K562 (cell line): ENCODE data around the gene SCARB2. TPM values are rescaled to one million over a fixed set of nuclear protein-coding genes. Genes with fewer than 3 reads are reported as not detected.
A peak's percentile ranks its signal among the peaks of the same experiment; 100 is the strongest.

Experiments used
- CTBP1 ChIP-seq: fragments of 450-650 bp; IDR thresholded peaks from 2 replicates; pipeline ENCODE4 v1.6.1; 2016; ENCODE audit warnings: borderline replicate concordance
- HDGF ChIP-seq: fragments of 450-650 bp; IDR thresholded peaks from 2 replicates; pipeline ENCODE4 v1.6.1; 2016
- MTA3 ChIP-seq: fragments of 450-650 bp; formaldehyde crosslinking; IDR thresholded peaks from 2 replicates; pipeline ENCODE4 v1.6.1; 2017; ENCODE audit warnings: mild to moderate bottlenecking, borderline replicate concordance
- NR3C1 ChIP-seq: sonication (generic); formaldehyde crosslinking; IDR thresholded peaks from 2 replicates; pipeline ENCODE4 v1.8.1; 2022; ENCODE audit warnings: missing genetic modification reagents
- NRF1 ChIP-seq, 2 experiments: fragments of 450-650 bp; IDR thresholded peaks in 1 of 2; conservative IDR thresholded peaks in 1 of 2; 2 replicates each; pipeline ENCODE4 v1.6.1; 2014; ENCODE audit warnings: mild to moderate bottlenecking in 2 of 2
- POLR2AphosphoS2 ChIP-seq: IDR thresholded peaks from 2 replicates; pipeline ENCODE4 v1.6.1; 2012; ENCODE audit warnings: low read length, improper control_type of control experiment
- PTTG1 ChIP-seq: fragments of 450-650 bp; IDR thresholded peaks from 2 replicates; pipeline ENCODE4 v1.6.1; 2016; ENCODE audit warnings: low read depth, mild to moderate bottlenecking, missing genetic modification characterization, missing compliant biosample characterization
- RAD51 ChIP-seq: fragments of 450-650 bp; IDR thresholded peaks from 2 replicates; pipeline ENCODE4 v1.7.1; 2016; ENCODE audit warnings: low read depth, mild to moderate bottlenecking, borderline replicate concordance
- ZHX1 ChIP-seq: fragments of 150-350 bp; conservative IDR thresholded peaks from 2 replicates; pipeline ENCODE4 v1.6.1; 2014; ENCODE audit warnings: low read length
- ZNF12 ChIP-seq: sonication (generic); formaldehyde crosslinking; IDR thresholded peaks from 2 replicates; pipeline ENCODE4 v1.4.0; 2020; ENCODE audit warnings: mild to moderate bottlenecking, missing genetic modification reagents
- ZNF134 ChIP-seq: fragments of 250-450 bp; sonication (Bioruptor Pico); conservative IDR thresholded peaks from 2 replicates; pipeline ENCODE4 v1.4.0; 2020
- ZNF583 ChIP-seq: fragments of 250-450 bp; sonication (Bioruptor Pico); IDR thresholded peaks from 2 replicates; pipeline ENCODE4 v1.4.0; 2020
- ZNF75A ChIP-seq: fragments of 450-650 bp; formaldehyde crosslinking; IDR thresholded peaks from 2 replicates; pipeline ENCODE4 v1.4.0; 2020; ENCODE audit warnings: mild to moderate bottlenecking
- polyA plus RNA-seq, 8 experiments: library from polyadenylated mRNA; depleted of rRNA in 4 of 8; stranded (reverse) in 5 of 8; unstranded in 3 of 8; fragments of >200 nt; fragmentation: Nextera tagmentation in 2 of 8; fragmentation: Illumina TruSeq in 1 of 8; extraction: Ambion mirVana in 2 of 8; extraction: Trizol in 1 of 8; gene quantifications; 2 replicates each; pipeline versions ENCODE4 v1.2.1 to v1.2.3, GENCODE V29; 2011 to 2014; ENCODE audit warnings: inconsistent platforms in 1 of 8, missing spikeins in 1 of 8
- total RNA-seq, 7 experiments: library from RNA; depleted of rRNA in 6 of 7; stranded (reverse); fragments of >200 nt in 6 of 7; fragmentation: Illumina TruSeq in 2 of 7; extraction: Trizol in 2 of 7; gene quantifications; 2 replicates each; pipeline versions ENCODE4 v1.2.1 to v1.2.3, GENCODE V29; 2011 to 2021; ENCODE audit warnings: low replicate concordance in 1 of 7
- TF ChIP-seq, protein P1 (sequence below): fragments of 450-650 bp; IDR thresholded peaks from 2 replicates; pipeline ENCODE4 v1.6.1; 2016; ENCODE audit warnings: mild to moderate bottlenecking, moderate library complexity

Gene SCARB2
- total and polyA plus RNA-seq, 9 of the 15 experiments (the other 6 are each of a cell fraction or from before 2014, with no cell fraction given) = 6.1 to 25.8 (median 17.8) TPM

DNA sequence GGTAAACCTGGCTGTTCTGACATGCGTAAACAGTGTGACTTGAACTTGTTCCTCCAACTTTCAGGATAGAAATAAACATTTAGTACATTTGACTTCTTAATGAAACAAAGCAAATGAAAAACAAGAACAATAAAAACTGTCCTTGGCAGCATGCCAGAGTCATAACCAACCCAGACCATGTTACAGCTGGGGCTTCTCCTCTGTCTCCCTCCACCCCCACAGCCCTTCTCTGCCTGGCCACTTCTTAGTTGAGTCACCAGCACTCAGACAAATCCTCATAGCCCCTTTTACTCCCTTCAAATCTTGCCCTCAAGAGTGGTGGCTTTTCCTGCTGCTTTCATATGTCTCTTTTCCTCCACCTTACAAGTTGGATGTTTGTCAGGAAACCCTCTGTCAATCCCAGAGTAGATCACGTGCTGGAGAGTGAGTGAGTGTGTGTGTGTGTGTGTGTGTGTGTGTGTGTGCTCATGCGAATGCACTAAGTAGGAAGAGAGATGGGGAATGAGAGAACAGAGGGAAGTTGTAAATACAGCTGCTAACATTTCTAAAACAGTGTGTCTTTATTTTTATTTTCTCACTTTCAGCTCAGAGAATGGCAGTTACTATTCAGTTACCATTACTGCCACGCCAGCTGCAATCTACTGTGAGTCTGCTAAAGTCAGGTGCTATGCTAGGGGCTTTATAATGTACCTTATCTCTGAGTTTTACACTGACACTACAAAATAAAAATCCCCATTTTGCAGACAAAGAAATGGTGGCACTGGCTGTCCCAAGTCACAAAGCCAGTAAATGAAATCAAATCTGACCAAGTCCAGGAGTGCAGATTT is 15.0 kb downstream of the SCARB2 start (continued):
- no peak for TF ChIP-seq ZNF75A
- no peak for TF ChIP-seq ZNF583 (CRISPR knock-in tag)
- TF ChIP-seq POLR2AphosphoS2 = no peak
- TF ChIP-seq, protein P1, sequence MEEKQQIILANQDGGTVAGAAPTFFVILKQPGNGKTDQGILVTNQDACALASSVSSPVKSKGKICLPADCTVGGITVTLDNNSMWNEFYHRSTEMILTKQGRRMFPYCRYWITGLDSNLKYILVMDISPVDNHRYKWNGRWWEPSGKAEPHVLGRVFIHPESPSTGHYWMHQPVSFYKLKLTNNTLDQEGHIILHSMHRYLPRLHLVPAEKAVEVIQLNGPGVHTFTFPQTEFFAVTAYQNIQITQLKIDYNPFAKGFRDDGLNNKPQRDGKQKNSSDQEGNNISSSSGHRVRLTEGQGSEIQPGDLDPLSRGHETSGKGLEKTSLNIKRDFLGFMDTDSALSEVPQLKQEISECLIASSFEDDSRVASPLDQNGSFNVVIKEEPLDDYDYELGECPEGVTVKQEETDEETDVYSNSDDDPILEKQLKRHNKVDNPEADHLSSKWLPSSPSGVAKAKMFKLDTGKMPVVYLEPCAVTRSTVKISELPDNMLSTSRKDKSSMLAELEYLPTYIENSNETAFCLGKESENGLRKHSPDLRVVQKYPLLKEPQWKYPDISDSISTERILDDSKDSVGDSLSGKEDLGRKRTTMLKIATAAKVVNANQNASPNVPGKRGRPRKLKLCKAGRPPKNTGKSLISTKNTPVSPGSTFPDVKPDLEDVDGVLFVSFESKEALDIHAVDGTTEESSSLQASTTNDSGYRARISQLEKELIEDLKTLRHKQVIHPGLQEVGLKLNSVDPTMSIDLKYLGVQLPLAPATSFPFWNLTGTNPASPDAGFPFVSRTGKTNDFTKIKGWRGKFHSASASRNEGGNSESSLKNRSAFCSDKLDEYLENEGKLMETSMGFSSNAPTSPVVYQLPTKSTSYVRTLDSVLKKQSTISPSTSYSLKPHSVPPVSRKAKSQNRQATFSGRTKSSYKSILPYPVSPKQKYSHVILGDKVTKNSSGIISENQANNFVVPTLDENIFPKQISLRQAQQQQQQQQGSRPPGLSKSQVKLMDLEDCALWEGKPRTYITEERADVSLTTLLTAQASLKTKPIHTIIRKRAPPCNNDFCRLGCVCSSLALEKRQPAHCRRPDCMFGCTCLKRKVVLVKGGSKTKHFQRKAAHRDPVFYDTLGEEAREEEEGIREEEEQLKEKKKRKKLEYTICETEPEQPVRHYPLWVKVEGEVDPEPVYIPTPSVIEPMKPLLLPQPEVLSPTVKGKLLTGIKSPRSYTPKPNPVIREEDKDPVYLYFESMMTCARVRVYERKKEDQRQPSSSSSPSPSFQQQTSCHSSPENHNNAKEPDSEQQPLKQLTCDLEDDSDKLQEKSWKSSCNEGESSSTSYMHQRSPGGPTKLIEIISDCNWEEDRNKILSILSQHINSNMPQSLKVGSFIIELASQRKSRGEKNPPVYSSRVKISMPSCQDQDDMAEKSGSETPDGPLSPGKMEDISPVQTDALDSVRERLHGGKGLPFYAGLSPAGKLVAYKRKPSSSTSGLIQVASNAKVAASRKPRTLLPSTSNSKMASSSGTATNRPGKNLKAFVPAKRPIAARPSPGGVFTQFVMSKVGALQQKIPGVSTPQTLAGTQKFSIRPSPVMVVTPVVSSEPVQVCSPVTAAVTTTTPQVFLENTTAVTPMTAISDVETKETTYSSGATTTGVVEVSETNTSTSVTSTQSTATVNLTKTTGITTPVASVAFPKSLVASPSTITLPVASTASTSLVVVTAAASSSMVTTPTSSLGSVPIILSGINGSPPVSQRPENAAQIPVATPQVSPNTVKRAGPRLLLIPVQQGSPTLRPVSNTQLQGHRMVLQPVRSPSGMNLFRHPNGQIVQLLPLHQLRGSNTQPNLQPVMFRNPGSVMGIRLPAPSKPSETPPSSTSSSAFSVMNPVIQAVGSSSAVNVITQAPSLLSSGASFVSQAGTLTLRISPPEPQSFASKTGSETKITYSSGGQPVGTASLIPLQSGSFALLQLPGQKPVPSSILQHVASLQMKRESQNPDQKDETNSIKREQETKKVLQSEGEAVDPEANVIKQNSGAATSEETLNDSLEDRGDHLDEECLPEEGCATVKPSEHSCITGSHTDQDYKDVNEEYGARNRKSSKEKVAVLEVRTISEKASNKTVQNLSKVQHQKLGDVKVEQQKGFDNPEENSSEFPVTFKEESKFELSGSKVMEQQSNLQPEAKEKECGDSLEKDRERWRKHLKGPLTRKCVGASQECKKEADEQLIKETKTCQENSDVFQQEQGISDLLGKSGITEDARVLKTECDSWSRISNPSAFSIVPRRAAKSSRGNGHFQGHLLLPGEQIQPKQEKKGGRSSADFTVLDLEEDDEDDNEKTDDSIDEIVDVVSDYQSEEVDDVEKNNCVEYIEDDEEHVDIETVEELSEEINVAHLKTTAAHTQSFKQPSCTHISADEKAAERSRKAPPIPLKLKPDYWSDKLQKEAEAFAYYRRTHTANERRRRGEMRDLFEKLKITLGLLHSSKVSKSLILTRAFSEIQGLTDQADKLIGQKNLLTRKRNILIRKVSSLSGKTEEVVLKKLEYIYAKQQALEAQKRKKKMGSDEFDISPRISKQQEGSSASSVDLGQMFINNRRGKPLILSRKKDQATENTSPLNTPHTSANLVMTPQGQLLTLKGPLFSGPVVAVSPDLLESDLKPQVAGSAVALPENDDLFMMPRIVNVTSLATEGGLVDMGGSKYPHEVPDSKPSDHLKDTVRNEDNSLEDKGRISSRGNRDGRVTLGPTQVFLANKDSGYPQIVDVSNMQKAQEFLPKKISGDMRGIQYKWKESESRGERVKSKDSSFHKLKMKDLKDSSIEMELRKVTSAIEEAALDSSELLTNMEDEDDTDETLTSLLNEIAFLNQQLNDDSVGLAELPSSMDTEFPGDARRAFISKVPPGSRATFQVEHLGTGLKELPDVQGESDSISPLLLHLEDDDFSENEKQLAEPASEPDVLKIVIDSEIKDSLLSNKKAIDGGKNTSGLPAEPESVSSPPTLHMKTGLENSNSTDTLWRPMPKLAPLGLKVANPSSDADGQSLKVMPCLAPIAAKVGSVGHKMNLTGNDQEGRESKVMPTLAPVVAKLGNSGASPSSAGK = peak; percentile 55; the same call in 1 of the 2 replicates
- no peak for TF ChIP-seq NRF1 (conservative IDR thresholded peaks at IDR 0.05 in 1 of 2, IDR thresholded peaks at IDR 0.05 in 1 of 2)
- TF ChIP-seq HDGF = peak; percentile 82
- TF ChIP-seq ZNF134 (CRISPR knock-in tag) = no peak
- no peak for TF ChIP-seq ZNF12 (CRISPR knock-in tag)
- TF ChIP-seq MTA3 = no peak
- peak; percentile 82; the same call in 1 of the 2 replicates for TF ChIP-seq RAD51
- no peak for TF ChIP-seq PTTG1
- peak; percentile 45; the same call in 1 of the 2 replicates for TF ChIP-seq CTBP1
- TF ChIP-seq ZHX1 = no peak
- TF ChIP-seq NR3C1 (CRISPR knock-in tag) = no peak
